Sigmoid colon (tissue), 7 donors: ENCODE results near the gene AFAP1. TPM values are rescaled to one million over a fixed set of nuclear protein-coding genes. Genes with fewer than 3 reads are reported as not detected.

Experiments used
- DNase-seq: peaks from one replicate; pipeline ENCODE4 v3.0.0-alpha.2; 2019
- H3K27ac ChIP-seq, 4 donors: fragments of 200-600 bp; sonication (generic); one replicate each; pipeline ENCODE4 v1.5.1; 2016 to 2019; ENCODE audit warnings: mild to moderate bottlenecking in 1 of 4
- H3K27me3 ChIP-seq, 3 donors: fragments of 200-600 bp; sonication (generic); one replicate each; pipeline ENCODE4 v1.5.1; 2019; ENCODE audit warnings: mild to moderate bottlenecking in 1 of 3
- H3K36me3 ChIP-seq, 4 donors: fragments of 200-600 bp; sonication (generic); one replicate each; pipeline ENCODE4 v1.5.1; 2016 to 2019
- H3K4me1 ChIP-seq, 4 donors: fragments of 200-600 bp; sonication (generic); one replicate each; pipeline ENCODE4 v1.5.1; 2017 to 2019
- H3K4me3 ChIP-seq, 4 donors: fragments of 200-600 bp; sonication (generic); one replicate each; pipeline ENCODE4 v1.5.1; 2017 to 2019; ENCODE audit warnings: mild to moderate bottlenecking in 2 of 4, moderate library complexity in 1 of 4
- H3K9me3 ChIP-seq, 4 donors: fragments of 200-600 bp in 3 of 4; sonication (generic) in 3 of 4; one replicate each; pipeline versions ENCODE4 v1.5.1 to v1.6.1; 2013 to 2019
- CTCF ChIP-seq, 4 experiments: fragments of 450-650 bp in 3 of 4; fragments of 200-600 bp in 1 of 4; IDR thresholded peaks; one replicate each; pipeline ENCODE4 v1.5.1; 2016 to 2019; ENCODE audit warnings: antibody characterized with exemption in 4 of 4, mild to moderate bottlenecking in 3 of 4, moderate library complexity in 2 of 4
- EP300 ChIP-seq, 4 donors: sonication (generic); formaldehyde crosslinking; IDR thresholded peaks; one replicate each; pipeline ENCODE4 v1.6.1; 2017; ENCODE audit warnings: antibody characterized with exemption in 4 of 4
- POLR2A ChIP-seq, 2 donors: fragments of 450-650 bp; IDR thresholded peaks; one replicate each; pipeline ENCODE4 v1.6.1; 2016; ENCODE audit warnings: antibody characterized with exemption in 2 of 2, mild to moderate bottlenecking in 2 of 2, moderate library complexity in 2 of 2
- POLR2AphosphoS5 ChIP-seq, 4 donors: sonication (generic); formaldehyde crosslinking; IDR thresholded peaks; one replicate each; pipeline ENCODE4 v1.6.1; 2017; ENCODE audit warnings: antibody characterized with exemption in 4 of 4
- WGBS, 2 donors: extraction: QIAGEN DNeasy Blood & Tissue Kit; methylation state at CpG; one replicate each; pipeline ENCODE4 v1.1.7; 2013; 5-methylcytosine and 5-hydroxymethylcytosine counted together
- intact Hi-C: fragments of 100-400 bp; cut with DNase I; formaldehyde crosslinking; loops from one replicate; pipeline ENCODE4 v1.15.1; 2023
- polyA plus RNA-seq, 3 donors: library from polyadenylated mRNA; stranded (reverse); fragments of 200-250 nt; gene quantifications; one replicate each; pipeline ENCODE4 v1.2.3, GENCODE V29; 2013
- total RNA-seq, 4 donors: library from RNA; depleted of rRNA; stranded (reverse); fragments of >200 nt; gene quantifications; one replicate each; pipeline ENCODE4 v1.1.0, GENCODE V29; 2016
- donor health status: healthy with polysubstance abuse.
- donor health status: Bipolar disorder and iron deficiency.
- donor health status: healthy.

The AFAP1 gene
- total and polyA plus RNA-seq, 7 donors = 7.6 to 51.3 (median 24.0) TPM

- no peak for DNase-seq
- 93% methylated on average over 19 of the region's 19 CpGs for WGBS, 2 donors
- intact Hi-C loops = no loop called here
- TF ChIP-seq POLR2AphosphoS5 (IDR thresholded peaks at IDR 0.05) (no peak), CTCF (IDR thresholded peaks at IDR 0.05) (no peak), POLR2A (IDR thresholded peaks at IDR 0.05) (no peak), EP300 (IDR thresholded peaks at IDR 0.05) (no peak)
- Histone ChIP-seq H3K4me1 (peaks cover 0 to 20% (median 17%) of the 10 kb centered on the region in 4 donors), H3K27ac (no peak overlapping the region), H3K9me3 (no peaks in the 10 kb centered on the region), H3K36me3 (peaks cover 0 to 12% (median 0%) of the 10 kb centered on the region in 4 donors), H3K4me3 (no peak overlapping the region), H3K27me3 (no peaks in the 10 kb centered on the region)
Measured at GRCh38 chr4:7740866-7741525, 198.7 kb downstream of the AFAP1 start.

GRCh38 chr4:7739918-7740865 lies 199.5 kb downstream of the AFAP1 start:
- Histone ChIP-seq H3K27ac (no peak overlapping the region), H3K4me3 (no peak overlapping the region), H3K27me3 (no peaks in the 10 kb centered on the region), H3K4me1 (peaks cover 0 to 20% (median 17%) of the 10 kb centered on the region in 4 donors), H3K9me3 (no peaks in the 10 kb centered on the region), H3K36me3 (peaks cover 0 to 12% (median 0%) of the 10 kb centered on the region in 4 donors)
- intact Hi-C loops = no loop called here
- TF ChIP-seq POLR2A (IDR thresholded peaks at IDR 0.05) (no peak), POLR2AphosphoS5 (IDR thresholded peaks at IDR 0.05) (no peak)
- WGBS, 2 donors = 81 to 86% methylated on average over 45 of the region's 45 CpGs
- no peak for DNase-seq

GRCh38 chr4:7739077-7739917 lies 200.4 kb downstream of the AFAP1 start:
- Histone ChIP-seq H3K4me3 (no peak overlapping the region), H3K4me1 (peaks cover 0 to 18% (median 15%) of the 10 kb centered on the region in 4 donors), H3K27ac (no peak overlapping the region), H3K36me3 (peaks cover 0 to 12% (median 0%) of the 10 kb centered on the region in 4 donors), H3K27me3 (no peaks in the 10 kb centered on the region), H3K9me3 (no peaks in the 10 kb centered on the region)
- intact Hi-C loops = no loop called here
- no peak for DNase-seq
- no peak for TF ChIP-seq EP300 (IDR thresholded peaks at IDR 0.05)
- TF ChIP-seq POLR2AphosphoS5 (IDR thresholded peaks at IDR 0.05) = no peak
- no peak for TF ChIP-seq CTCF (IDR thresholded peaks at IDR 0.05)
- TF ChIP-seq POLR2A (IDR thresholded peaks at IDR 0.05) = no peak
- 77 to 91% methylated on average over 37 of the region's 37 CpGs for WGBS, 2 donors

- H3K4me1 ChIP-seq = peaks cover 0 to 10% (median 8%) of the 10 kb centered on the region in 4 donors
- no peak overlapping the region for H3K27ac ChIP-seq
- H3K36me3 ChIP-seq = peaks cover 0 to 12% (median 0%) of the 10 kb centered on the region in 4 donors
- 90 to 93% methylated on average over 32 of the region's 32 CpGs for WGBS, 2 donors
- no peak for TF ChIP-seq EP300 (IDR thresholded peaks at IDR 0.05)
- no peak for TF ChIP-seq POLR2AphosphoS5 (IDR thresholded peaks at IDR 0.05)
- TF ChIP-seq CTCF (IDR thresholded peaks at IDR 0.05) = no peak
- TF ChIP-seq POLR2A (IDR thresholded peaks at IDR 0.05) = no peak
- no peaks in the 10 kb centered on the region for H3K9me3 ChIP-seq
- no peak overlapping the region for H3K4me3 ChIP-seq
- no peaks in the 10 kb centered on the region for H3K27me3 ChIP-seq
- no peak for DNase-seq
- intact Hi-C loops = no loop called here
Measured at GRCh38 chr4:7738458-7739076, 201.1 kb downstream of the AFAP1 start.
